ENCODE measurements around the gene GRHL1.

DNA sequence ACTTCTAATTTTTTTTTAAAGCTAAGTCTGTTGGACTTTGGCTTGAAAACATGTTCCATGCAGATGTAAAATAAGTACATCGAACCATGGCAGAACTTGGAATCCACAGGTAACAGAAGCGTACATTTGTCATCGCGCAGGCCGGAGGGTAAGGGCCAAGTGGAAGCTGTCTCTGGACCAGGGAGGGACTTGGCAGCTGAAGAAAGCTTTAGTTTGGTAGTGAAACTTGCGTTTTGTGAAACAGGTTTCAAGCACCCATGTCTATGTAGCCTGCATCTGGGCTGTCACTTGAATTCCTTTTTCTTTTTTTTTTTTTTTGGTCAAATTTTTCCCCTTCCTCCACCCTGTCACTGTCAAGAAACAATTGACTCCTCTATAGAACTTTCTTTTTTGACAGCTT lies 20.4 kb downstream of the GRHL1 start:
- TF ChIP-seq, protein P1, sequence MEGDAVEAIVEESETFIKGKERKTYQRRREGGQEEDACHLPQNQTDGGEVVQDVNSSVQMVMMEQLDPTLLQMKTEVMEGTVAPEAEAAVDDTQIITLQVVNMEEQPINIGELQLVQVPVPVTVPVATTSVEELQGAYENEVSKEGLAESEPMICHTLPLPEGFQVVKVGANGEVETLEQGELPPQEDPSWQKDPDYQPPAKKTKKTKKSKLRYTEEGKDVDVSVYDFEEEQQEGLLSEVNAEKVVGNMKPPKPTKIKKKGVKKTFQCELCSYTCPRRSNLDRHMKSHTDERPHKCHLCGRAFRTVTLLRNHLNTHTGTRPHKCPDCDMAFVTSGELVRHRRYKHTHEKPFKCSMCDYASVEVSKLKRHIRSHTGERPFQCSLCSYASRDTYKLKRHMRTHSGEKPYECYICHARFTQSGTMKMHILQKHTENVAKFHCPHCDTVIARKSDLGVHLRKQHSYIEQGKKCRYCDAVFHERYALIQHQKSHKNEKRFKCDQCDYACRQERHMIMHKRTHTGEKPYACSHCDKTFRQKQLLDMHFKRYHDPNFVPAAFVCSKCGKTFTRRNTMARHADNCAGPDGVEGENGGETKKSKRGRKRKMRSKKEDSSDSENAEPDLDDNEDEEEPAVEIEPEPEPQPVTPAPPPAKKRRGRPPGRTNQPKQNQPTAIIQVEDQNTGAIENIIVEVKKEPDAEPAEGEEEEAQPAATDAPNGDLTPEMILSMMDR (IDR thresholded peaks at IDR 0.05), result no peak
- no peak for TF ChIP-seq ZFX (IDR thresholded peaks at IDR 0.05; ENCODE audit: borderline replicate concordance)
